GM23248 (cell line): ENCODE results near the gene TBC1D2. TPM values are rescaled to one million over a fixed set of nuclear protein-coding genes. Genes with fewer than 3 reads are reported as not detected.

Experiments used
- DNase-seq: peaks from one replicate; pipeline ENCODE4 v3.0.0-alpha.2; 2015
- H2AFZ ChIP-seq: fragments of 200-600 bp; sonication (generic); 2 replicates; pipeline ENCODE4 v1.6.1; 2016; ENCODE audit warnings: antibody characterized with exemption
- H3F3A ChIP-seq: fragments of 200-600 bp; sonication (generic); 2 replicates; pipeline ENCODE4 v1.6.1; 2016; ENCODE audit warnings: mild to moderate bottlenecking, antibody characterized with exemption, mixed run types; ENCODE audit not compliant: insufficient read depth
- H3K27ac ChIP-seq: fragments of 200-600 bp; sonication (generic); 2 replicates; pipeline ENCODE4 v1.5.1; 2016; ENCODE audit warnings: mild to moderate bottlenecking
- H3K27me3 ChIP-seq: fragments of 200-600 bp; sonication (generic); replicated peaks from 2 replicates; pipeline ENCODE4 v1.6.1; 2016; ENCODE audit warnings: mild to moderate bottlenecking; ENCODE audit not compliant: insufficient read depth
- H3K36me3 ChIP-seq: fragments of 200-600 bp; sonication (generic); 2 replicates; pipeline ENCODE4 v1.6.1; 2016; ENCODE audit warnings: low read depth, mild to moderate bottlenecking
- H3K4me1 ChIP-seq: fragments of 200-600 bp; sonication (generic); 2 replicates; pipeline ENCODE4 v1.6.1; 2016; ENCODE audit warnings: mild to moderate bottlenecking; ENCODE audit not compliant: insufficient read depth
- H3K4me2 ChIP-seq: fragments of 200-600 bp; sonication (generic); one replicate; pipeline ENCODE4 v1.6.1; 2016; ENCODE audit warnings: mild to moderate bottlenecking; ENCODE audit not compliant: unreplicated experiment
- H3K4me3 ChIP-seq: fragments of 200-600 bp; sonication (generic); 2 replicates; pipeline ENCODE4 v1.5.1; 2016; ENCODE audit warnings: mild to moderate bottlenecking
- H3K79me2 ChIP-seq: fragments of 200-600 bp; sonication (generic); 2 replicates; pipeline ENCODE4 v1.6.1; 2016; ENCODE audit warnings: mild to moderate bottlenecking; ENCODE audit not compliant: insufficient read depth
- H3K9ac ChIP-seq: fragments of 200-600 bp; sonication (generic); 2 replicates; pipeline ENCODE4 v1.6.1; 2016; ENCODE audit warnings: mild to moderate bottlenecking
- H3K9me2 ChIP-seq: fragments of 200-600 bp; sonication (generic); 2 replicates; pipeline ENCODE4 v1.6.1; 2016; ENCODE audit warnings: mixed run types, mild to moderate bottlenecking, moderate library complexity; ENCODE audit not compliant: insufficient read depth
- H3K9me3 ChIP-seq: fragments of 200-600 bp; sonication (generic); one replicate; pipeline ENCODE4 v1.6.1; 2017; ENCODE audit warnings: low read depth
- H4K20me1 ChIP-seq: fragments of 200-600 bp; sonication (generic); 2 replicates; pipeline ENCODE4 v1.6.0; 2016; ENCODE audit not compliant: insufficient read depth
- EZH2 ChIP-seq: fragments of 200-600 bp; sonication (generic); IDR thresholded peaks from 2 replicates; pipeline ENCODE4 v1.6.1; 2018; ENCODE audit warnings: antibody characterized with exemption, mild to moderate bottlenecking; ENCODE audit not compliant: insufficient read depth, poor library complexity, severe bottlenecking
- EZH2phosphoT487 ChIP-seq: fragments of 200-600 bp; sonication (generic); IDR thresholded peaks from 2 replicates; pipeline ENCODE4 v1.6.1; 2018; ENCODE audit warnings: antibody characterized with exemption, moderate library complexity, mild to moderate bottlenecking, low read depth; ENCODE audit not compliant: insufficient read depth
- WGBS, 2 experiments: methylation state at CpG; one replicate each; pipeline ENCODE4 v1.1.6; 2015 to 2017; ENCODE audit warnings: low lambda C conversion rate in 2 of 2, low coverage in 1 of 2; ENCODE audit errors: missing lambda C conversion rate in 2 of 2; 5-methylcytosine and 5-hydroxymethylcytosine counted together
- in situ Hi-C: fragments of 300-500 bp; cut with MboI; formaldehyde crosslinking; loops from 2 replicates; pipeline ENCODE4 v1.15.0; 2020
- polyA plus RNA-seq: library from polyadenylated mRNA; unstranded; fragments of >200 nt; fragmentation: Nextera tagmentation; extraction: Ambion mirVana; gene quantifications from 2 replicates; pipeline ENCODE4 v1.2.1, GENCODE V29; 2016
- total RNA-seq: library from RNA; depleted of rRNA; stranded (reverse); fragments of >200 nt; shearing (Covaris generic); gene quantifications from 2 replicates; pipeline ENCODE4 v1.2.3, GENCODE V29; 2014

The TBC1D2 gene
- total and polyA plus RNA-seq, 2 experiments from 2014 or later: 58.4 to 58.9 TPM

- Histone ChIP-seq H3K27me3 (no peaks in the 10 kb centered on the region), H3K36me3 (peaks cover 52% of the 10 kb centered on the region), H3K9ac (peak overlapping the region; percentile 46; the same call in 1 of the 2 replicates), H3K4me2 (no peak overlapping the region), H3K9me2 (no peaks in the 10 kb centered on the region), H2AFZ (no peak overlapping the region), H3K4me3 (no peak overlapping the region), H3K9me3 (no peaks in the 10 kb centered on the region), H4K20me1 (no peaks in the 10 kb centered on the region), H3F3A (no peaks in the 10 kb centered on the region; the same call in 1 of the 2 replicates), H3K4me1 (no peaks in the 10 kb centered on the region), H3K79me2 (no peaks in the 10 kb centered on the region), H3K27ac (no peak overlapping the region)
- WGBS, 2 experiments: 80% methylated on average over 6 of the region's 6 CpGs
- no peak for TF ChIP-seq EZH2
- no peak for TF ChIP-seq EZH2phosphoT487
- in situ Hi-C loops: no loop called here
- no peak for DNase-seq
Observed at GRCh38 chr9:98214811-98215210, 40.6 kb downstream of the TBC1D2 start.

GRCh38 chr9:98211260-98211659 is 44.2 kb downstream of the TBC1D2 start:
- Histone ChIP-seq H2AFZ (no peak overlapping the region), H3K4me3 (no peak overlapping the region), H3K9me3 (no peaks in the 10 kb centered on the region), H3K79me2 (no peaks in the 10 kb centered on the region), H3F3A (peaks cover 7% of the 10 kb centered on the region; the same call in 1 of the 2 replicates), H3K27ac (no peak overlapping the region), H3K4me1 (no peaks in the 10 kb centered on the region), H4K20me1 (no peaks in the 10 kb centered on the region), H3K9me2 (no peaks in the 10 kb centered on the region), H3K27me3 (no peaks in the 10 kb centered on the region), H3K36me3 (peaks cover 38% of the 10 kb centered on the region), H3K4me2 (no peak overlapping the region), H3K9ac (no peak overlapping the region)
- TF ChIP-seq EZH2: no peak
- TF ChIP-seq EZH2phosphoT487: no peak
- DNase-seq: no peak
- in situ Hi-C loops: no loop called here
- WGBS, 2 experiments: 100% methylated on average over 3 of the region's 3 CpGs

- WGBS, 2 experiments: 95% methylated on average over 9 of the region's 9 CpGs
- Histone ChIP-seq H2AFZ (no peak overlapping the region), H3K4me2 (no peak overlapping the region), H3K9me3 (no peaks in the 10 kb centered on the region), H3F3A (peaks cover 7% of the 10 kb centered on the region; the same call in 1 of the 2 replicates), H3K27me3 (no peaks in the 10 kb centered on the region), H3K9me2 (no peaks in the 10 kb centered on the region), H3K4me1 (0 out of 2 replicates have a peak, but pooled peaks cover 3% of the 10 kb centered on the region), H3K9ac (no peak overlapping the region), H4K20me1 (no peaks in the 10 kb centered on the region), H3K79me2 (no peaks in the 10 kb centered on the region), H3K4me3 (no peak overlapping the region), H3K36me3 (peaks cover 32% of the 10 kb centered on the region), H3K27ac (no peak overlapping the region)
- in situ Hi-C loops: no loop called here
- DNase-seq: no peak
- TF ChIP-seq EZH2phosphoT487: no peak
Observed at GRCh38 chr9:98210435-98210834, 45.0 kb downstream of the TBC1D2 start.

- Histone ChIP-seq H3K4me3 (no peak overlapping the region), H3K36me3 (peaks cover 40% of the 10 kb centered on the region), H3K4me2 (no peak overlapping the region), H3K27ac (no peak overlapping the region), H2AFZ (no peak overlapping the region), H3F3A (peaks cover 10% of the 10 kb centered on the region; the same call in 1 of the 2 replicates), H3K79me2 (no peaks in the 10 kb centered on the region), H4K20me1 (no peaks in the 10 kb centered on the region), H3K27me3 (no peaks in the 10 kb centered on the region), H3K9ac (no peak overlapping the region), H3K9me2 (no peaks in the 10 kb centered on the region), H3K9me3 (no peaks in the 10 kb centered on the region), H3K4me1 (0 out of 2 replicates have a peak, but pooled peaks cover 3% of the 10 kb centered on the region)
- in situ Hi-C loops: no loop called here
- TF ChIP-seq EZH2: no peak
- no peak for TF ChIP-seq EZH2phosphoT487
- 83 to 84% methylated on average over 3 of the region's 3 CpGs for WGBS, 2 experiments
- no peak for DNase-seq
Observed at GRCh38 chr9:98209530-98209929, 45.9 kb downstream of the TBC1D2 start.

- no peak overlapping the region for H3K27ac ChIP-seq
- no peaks in the 10 kb centered on the region for H4K20me1 ChIP-seq
- peaks cover 37% of the 10 kb centered on the region for H3K36me3 ChIP-seq
- TF ChIP-seq EZH2 (no peak), EZH2phosphoT487 (no peak)
- WGBS, 2 experiments: 94 to 97% methylated on average over 20 of the region's 20 CpGs
- no peak overlapping the region for H2AFZ ChIP-seq
- in situ Hi-C loops: no loop called here
- no peaks in the 10 kb centered on the region for H3K79me2 ChIP-seq
- 0 out of 2 replicates have a peak, but pooled peaks cover 3% of the 10 kb centered on the region for H3K4me1 ChIP-seq
- peaks cover 10% of the 10 kb centered on the region; the same call in 1 of the 2 replicates for H3F3A ChIP-seq
- no peak for DNase-seq
- H3K27me3 ChIP-seq: no peaks in the 10 kb centered on the region
- no peaks in the 10 kb centered on the region for H3K9me2 ChIP-seq
- no peaks in the 10 kb centered on the region for H3K9me3 ChIP-seq
- no peak overlapping the region for H3K4me2 ChIP-seq
- no peak overlapping the region for H3K9ac ChIP-seq
- H3K4me3 ChIP-seq: no peak overlapping the region
Observed at GRCh38 chr9:98208635-98209034, 46.8 kb downstream of the TBC1D2 start.
